Activated CD4-positive, alpha-beta T cell treated with anti-CD3 and anti-CD28 coated beads, Interleukin-2, amount 50 U/mL, for 24 hours (primary cell): ENCODE results near the gene DPM1.

Experiments
- DNase-seq, 2 donors: peaks; one replicate each; pipeline ENCODE4 v3.0.0-alpha.2; 2020; ENCODE audit warnings: low read depth in 1 of 2, low spot score in 1 of 2

DPM1 gene

DNA sequence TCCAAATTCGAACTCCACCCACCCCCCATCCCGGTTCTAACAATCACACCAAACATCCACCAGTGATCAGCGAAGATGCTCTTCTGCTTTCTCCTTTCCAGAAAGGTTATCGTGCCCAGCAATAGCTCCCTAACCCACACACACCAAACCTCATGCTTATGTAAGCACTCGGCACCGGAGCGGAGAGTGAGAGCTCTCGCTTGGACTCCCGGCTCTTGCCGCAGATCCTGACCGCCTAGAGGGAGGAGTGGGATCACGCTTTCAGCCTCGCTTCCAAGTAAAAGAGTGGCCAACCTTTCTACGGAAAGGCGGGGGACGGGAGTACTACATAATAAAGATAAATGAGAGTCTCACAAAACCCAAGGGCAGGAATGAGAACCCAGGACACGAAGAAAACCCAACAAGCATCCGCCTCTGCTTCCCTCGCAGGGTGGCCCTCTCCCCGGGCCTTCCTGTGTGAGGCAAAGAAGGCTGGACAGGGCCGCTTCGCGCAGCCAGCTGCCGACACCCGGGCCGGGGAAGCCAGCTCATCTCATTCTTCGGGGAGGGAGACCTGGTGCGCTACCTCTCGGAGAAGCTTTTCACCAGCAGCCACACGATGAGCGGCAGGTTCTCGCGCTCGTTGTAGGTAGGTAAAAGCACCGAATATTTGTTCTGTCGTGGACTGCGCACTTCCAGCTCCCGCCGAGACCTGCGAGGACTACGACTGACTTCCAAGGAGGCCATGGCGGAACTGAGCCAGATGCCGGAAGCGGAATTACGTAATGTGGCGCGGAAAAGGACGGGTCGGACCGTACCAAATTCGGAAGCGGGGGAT lies at the start of gene DPM1:
DPM1 (minus strand) TSS at position 735 of the 817 bp plus-strand sequence; CDS start at position 726, 9 bp downstream.
- peak; percentile 78 to 89 for DNase-seq

DNA sequence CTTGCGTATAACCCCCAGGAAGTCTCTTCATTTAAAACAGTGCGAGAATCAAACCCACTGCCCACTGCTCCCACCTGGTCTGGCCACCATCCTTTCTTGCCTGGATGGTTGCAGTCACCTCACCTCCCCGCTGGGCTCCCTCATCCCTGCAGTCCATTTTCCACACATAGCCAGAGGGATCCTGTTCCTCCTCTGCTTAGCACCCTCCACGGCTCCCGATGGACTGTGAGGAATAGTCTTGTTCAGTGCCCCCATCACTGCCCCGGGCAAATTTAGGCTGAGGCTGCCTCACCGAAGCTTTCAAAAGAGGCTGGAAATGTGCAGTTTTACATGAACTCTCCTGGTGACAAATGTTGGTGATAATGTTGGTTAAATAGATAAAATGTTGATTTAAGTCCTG lies 46.9 kb upstream of the DPM1 start:
- no peak for DNase-seq

DNA sequence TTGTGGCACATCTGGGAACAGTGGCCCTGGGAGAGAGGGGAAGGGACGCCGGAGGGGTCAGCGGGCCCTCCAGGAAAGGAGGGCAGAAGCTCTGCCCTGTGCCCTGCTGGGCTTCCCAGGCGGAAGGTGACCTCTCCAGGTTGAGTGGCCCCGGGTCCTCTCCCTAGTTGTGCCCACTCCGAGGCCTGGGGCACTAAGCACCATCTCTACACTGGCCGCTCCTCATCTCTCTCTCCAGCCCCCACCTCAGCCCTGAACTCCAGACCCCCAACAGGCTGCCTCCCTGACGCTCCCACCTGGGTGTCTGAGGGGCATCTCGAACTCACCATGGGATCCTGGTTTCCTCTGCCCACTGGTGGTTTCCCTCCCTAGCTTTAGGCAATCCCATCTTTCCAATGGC lies 46.4 kb upstream of the DPM1 start:
- DNase-seq = no peak

DNA sequence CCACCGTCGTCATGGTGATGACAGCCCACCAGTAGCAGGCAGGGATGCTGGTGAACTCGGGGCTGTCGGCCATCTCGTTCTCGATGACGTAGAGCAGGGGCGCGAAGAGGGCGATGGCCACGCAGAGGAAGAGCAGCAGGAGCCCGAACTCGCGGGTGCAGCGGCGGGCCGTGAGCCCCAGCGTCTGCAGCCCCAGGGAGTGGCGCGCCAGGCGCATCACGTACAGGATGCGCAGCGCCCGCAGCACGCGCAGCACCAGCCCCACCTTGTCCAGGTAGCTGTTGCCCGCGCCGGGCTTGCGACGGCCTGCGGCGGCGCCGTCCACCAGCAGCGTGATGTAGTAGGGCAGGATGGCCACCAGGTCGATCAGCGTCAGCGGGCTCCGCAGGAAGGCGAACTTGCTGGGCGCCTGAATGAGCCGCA lies 46.0 kb upstream of the DPM1 start:
- no peak for DNase-seq

DNA sequence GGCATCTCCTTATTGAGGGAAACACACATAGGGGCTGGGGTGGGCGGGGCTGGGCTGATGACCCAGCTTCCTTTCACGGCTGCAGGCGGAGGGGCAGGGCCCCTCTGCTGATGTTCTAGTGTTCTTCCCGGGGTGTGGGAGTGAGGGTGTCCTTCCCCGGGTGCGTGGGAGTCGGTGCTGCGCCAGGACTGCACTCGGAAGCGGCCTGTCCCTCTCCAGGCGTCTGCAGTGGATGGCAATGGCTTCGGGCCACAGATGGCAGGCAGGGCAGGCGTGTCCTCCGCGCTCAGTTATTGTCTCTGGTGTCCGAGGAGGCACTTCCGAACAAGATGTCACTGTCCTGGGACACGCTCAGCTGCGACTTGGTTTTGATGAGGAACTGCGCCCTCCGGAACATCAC lies 45.4 kb upstream of the DPM1 start:
- no peak for DNase-seq

DNA sequence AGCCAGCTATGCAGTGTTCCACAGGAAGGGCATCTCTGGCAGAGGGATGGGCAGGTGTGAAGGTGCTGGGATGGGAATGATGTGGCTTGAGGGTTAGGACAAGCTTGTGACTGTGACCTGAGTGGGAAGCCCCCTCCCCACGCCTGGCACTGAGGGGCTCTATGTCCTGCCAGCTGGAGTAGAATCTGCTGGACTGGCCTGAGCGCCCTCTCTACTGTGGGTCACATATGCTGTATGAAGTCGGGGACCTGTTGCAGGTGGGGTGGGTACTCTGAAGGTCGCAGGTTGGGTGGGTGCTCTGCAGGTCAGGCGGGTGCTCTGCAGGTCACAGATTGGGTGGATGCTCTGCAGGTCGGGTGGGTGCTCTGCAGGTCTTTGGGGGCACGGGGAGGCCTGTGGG lies 44.3 kb upstream of the DPM1 start:
- DNase-seq = no peak

DNA sequence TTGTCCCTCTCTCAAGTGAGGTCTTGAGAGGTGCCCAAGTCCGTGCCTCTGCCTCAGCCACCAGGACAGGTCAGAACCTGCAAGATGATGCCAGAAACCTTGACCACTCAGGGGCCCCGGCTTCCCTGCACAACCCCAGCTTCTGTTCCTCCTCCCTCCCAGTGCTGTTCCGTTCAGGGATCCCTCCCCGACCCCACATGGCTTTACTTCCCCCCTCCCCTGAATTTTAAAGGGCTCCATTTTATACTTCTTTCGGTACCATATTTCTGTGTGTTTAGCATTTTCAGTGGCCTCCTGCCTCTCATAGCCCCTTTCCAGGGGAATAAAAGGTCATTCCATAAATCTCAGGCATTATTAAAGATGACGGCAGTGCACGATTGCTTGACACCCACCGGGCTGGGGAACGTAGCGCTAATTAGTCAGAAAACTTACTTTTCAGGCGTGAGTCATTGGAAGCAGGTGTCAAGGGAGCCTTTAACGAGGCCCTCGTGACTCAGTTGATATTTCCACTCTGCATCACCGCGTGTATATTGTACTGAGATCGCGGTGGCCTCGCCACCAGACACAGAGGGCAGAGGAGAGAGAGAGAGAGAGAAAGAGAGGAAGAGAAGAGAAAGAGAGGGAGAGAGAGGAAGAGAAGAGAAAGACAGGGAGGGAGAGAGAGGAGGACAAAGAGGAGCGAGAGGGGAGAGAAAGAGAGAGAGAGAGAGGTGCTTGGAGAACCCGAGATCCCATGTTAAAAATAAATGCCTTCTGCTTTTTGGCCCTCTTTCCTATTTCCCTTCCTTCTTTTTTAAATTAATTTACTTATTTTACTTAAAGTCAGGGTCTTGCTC lies 43.3 kb upstream of the DPM1 start:
- DNase-seq = no peak

DNA sequence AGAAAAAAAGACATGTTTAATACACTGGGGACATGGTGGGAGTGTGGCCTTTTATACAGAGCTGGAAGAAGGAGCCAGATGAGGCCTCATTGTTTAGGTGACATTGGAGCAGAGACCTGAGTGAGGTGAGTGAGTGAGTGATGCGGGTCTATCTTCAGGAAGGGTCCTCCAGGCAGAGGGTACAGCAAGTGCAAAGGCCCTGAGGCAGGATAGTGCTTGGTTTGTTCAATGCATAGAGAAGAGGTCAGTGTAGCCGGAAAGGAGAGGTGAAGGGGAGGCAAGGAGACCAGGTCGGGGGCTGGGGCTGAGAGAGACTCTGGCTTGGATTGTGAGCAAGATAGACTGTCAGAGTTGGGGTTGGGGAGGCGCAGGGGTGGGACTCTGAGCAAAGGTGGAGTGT lies 41.0 kb upstream of the DPM1 start:
- DNase-seq = no peak

DNA sequence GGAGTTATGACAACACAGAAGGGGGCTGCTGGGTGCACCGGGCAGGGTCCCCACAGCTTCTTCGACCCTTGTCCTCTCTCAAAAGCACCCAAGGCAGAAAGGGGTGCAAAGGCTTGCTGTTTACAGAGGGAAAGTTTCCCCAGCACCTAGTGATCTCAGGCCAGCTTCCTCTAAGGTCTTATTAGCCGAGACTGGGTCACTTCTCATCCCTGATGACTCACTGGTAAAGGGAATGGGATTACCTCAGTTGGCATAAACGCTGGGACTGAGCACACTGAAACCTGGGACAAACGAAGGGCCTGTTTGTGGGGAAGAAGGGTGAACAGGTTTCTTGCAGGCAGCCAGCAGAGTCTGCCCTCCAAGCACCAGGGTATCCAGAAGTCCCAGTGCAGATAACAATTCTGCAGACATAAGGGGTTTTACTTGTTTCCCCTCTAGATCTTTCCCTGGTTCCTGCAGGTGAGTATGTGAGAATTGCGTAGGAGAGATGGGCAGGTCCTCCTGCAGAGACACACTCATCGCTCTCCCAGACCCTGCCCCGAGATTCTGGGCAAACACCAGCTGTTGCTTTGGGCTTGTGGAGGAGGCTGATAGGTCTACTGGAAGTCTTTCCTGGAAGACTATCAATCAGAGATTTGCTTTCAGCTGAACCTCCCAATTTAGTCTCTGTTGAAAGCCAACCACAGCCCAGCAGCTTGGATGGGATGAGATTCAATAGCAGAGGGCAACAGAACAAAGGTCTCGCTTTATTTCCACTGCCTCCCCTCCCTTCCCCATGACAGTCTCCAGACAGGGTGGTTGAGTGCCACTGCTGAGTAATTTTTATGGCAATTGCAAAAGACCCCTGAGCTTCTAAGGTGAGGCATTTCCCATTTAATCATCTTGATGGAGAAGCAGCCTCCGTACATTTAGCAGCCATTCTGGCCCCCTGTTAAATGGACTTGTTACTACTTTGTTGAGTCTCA lies 38.9 kb upstream of the DPM1 start:
- DNase-seq = no peak

DNA sequence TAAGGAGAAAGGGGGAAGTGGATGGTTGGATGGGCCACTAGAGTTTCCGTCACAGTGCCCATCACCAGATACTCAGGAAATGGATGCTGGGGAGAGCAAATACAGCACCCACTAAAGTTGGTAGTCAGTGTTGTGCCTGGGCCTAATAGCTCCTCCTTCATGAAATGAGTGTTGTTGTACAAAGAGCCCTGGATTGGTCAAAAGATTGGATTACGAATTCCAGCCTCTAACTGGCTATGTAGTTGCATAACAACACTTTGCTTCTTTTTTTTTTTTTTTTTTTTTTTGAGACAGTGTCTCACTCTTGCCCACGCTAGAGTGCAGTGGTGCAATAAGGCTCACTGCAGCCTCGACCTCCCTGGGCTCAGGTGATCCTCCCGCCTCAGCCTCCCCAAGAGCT lies 37.2 kb upstream of the DPM1 start:
- no peak for DNase-seq

DNA sequence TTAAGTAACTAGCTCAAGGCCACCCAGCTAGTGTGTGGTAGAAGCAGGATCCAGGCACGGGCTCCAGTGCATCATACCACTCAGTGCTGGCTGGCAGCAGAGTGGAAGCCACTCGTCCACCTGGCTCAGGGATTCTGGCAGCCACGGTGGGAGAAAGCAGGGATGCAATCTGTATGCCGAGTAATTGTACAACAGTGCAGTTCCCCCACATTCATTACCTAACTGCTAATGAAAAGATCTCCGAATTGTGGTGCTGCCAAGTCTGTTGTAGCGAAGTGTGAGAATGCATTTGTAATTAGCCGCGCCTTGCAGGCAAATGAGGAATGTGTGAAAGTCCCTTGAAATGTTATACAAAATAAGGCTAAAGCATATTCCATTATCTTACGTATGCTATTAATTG lies 35.5 kb upstream of the DPM1 start:
- DNase-seq = no peak

DNA sequence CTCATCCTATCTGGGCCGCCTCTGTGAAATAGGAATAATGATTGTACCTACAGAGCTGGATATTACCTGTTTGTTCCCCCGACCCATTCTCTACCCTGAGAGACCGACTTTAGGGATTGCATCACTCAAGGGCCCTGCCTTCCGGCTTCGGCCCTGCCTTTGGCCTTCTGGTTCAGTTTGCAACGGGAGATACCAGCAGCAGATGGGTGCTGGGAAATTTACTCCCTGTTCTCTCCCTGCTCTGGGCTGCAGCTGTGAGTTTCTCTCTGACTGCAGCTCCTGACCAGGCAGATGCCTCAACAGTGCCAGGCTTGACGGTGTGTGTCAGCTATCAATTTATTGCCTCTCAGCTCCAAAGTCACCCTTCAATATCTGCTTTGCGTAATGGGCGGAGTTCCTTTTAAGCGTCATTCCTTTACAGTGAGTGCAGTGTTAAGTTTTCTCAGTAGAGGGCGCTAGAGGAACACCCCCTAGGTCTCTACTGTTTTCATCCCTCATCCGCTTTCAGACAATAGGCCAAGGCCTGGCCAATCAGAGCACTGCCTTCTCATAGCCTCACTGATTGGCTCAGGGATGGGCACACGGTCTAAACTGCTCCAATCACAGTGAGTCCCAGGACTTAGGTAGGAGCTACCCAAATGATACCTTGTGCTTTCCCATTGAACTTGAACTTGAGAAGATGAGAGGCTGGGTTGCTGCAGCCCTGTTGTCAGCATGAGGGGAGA lies 34.6 kb upstream of the DPM1 start:
- peak in 1 of 2 donors; percentile 43 for DNase-seq

DNA sequence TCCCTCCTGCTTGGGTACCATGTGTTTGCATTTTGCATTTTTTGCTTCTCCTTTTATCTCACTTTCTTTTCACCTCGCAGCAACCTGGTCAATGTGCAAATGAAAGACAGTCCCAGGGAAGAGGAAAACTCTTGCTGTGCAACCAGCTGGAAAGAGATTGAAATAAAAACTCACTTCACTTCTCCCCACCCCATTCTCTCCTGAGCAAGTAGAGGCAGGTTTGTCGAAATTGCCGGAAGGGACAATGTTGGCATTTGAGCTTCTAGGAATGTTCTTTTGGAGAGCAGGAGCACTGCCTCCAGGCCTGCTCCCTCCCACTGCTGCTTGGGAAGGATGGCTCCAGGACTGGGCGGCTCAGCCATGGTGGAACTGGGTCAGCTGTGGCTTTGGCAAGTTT lies 34.0 kb upstream of the DPM1 start:
- DNase-seq = no peak

DNA sequence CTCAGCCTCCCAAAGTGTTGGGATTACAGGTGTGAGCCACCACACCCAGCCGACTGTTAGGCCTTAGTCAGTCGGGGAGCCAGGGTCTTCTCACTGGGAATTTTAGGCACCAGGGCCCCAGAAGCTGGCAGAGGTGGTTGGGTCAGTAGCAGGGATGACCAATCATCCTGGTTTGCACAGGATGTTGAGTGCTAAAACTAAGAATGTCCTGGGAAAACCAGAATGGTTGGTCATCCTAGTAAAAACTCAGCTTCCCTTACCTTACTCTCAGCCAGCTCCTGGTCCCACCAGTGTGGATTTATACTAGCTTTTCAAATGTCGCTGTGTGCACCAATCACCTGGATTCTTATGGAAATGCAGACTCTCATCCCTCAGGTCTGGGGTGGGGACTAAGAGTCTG lies 32.7 kb upstream of the DPM1 start:
- DNase-seq = no peak

DNA sequence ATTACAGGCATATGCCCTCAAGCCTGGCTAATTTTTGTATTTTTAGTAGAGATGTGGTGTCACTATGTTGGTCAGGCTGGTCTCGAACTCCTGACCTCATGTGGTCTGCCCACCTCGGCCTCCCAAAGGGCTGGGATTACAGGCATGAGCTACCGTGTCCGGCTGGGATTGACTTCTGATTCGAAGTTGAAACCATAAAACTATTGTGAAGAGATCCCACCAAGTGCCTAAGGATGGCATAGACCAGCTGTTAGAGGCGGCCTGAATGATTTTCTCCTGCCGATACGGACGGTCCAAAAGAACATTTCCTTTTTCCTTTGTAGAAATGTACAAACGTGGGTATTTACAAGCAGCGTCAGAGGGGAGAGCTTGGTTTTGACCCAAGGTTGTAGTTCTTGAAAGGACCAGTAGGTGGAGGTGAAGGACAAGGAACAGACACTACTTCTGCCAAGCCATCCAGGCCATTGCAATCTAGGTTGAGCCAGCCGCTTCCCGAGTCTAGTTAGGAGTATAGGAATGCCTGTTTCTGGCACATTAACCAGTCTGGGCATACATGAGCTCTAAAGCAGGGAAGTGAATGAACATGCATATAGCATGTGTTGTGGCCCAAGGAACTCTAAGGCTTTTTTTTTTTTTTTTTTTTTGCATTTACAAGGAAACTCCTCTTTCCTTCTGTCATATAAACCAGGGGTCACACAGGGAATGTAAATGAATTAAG lies 29.3 kb upstream of the DPM1 start:
- DNase-seq = peak; percentile 28 to 69

DNA sequence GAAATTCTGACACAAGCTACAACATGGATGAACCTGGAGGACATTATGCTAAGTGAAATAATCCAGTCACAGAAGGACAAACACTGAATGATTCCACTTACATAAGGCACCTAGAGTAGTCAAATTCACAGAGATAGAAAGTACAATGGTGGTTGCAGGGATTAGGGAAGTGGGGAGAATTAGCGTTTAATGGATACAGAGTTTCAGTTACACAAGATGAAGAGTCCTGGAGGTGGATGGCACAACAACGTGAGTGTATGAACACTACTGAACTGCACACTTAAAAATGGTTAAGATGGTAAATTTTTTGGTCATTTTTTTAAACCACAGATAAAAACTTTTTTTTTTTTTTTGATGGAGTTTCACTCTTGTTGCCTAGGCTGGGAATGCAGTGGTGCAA lies 25.0 kb upstream of the DPM1 start:
- DNase-seq = no peak

DNA sequence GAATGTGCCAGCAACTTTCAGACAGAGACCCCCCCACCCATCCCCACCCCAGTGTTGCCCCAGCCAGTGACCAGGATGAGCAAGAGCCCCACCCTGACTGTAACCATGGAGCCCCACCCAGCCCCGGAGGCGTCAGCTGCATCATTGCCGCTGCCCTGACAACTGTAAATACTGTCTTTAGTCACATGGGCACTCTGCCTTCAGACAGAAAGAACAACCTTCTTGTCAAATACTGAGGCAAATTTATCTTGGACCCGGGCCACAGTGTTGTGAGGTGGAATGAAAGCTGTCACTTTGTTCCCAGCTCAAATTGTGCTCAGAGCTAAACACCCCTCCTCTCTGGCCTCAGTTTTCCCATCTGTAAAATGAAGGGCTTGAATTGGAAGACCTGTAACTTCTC lies 24.0 kb upstream of the DPM1 start:
- DNase-seq = no peak

DNA sequence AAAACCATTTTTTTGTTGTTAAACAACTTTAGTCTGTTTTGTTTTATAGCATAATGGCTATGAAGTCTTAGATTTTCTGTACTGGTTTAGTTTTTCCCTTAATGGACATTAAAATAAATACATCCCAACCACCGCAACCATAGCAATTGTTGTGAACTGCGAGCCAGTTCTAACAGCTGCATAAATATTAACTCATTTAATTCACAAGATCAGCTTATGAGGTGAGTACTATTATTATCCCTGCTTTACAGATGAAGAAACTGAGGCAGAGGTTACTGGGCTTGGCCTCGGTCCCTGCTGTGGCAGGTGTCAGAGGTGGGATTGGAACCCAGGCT lies 23.3 kb upstream of the DPM1 start:
- no peak for DNase-seq

DNA sequence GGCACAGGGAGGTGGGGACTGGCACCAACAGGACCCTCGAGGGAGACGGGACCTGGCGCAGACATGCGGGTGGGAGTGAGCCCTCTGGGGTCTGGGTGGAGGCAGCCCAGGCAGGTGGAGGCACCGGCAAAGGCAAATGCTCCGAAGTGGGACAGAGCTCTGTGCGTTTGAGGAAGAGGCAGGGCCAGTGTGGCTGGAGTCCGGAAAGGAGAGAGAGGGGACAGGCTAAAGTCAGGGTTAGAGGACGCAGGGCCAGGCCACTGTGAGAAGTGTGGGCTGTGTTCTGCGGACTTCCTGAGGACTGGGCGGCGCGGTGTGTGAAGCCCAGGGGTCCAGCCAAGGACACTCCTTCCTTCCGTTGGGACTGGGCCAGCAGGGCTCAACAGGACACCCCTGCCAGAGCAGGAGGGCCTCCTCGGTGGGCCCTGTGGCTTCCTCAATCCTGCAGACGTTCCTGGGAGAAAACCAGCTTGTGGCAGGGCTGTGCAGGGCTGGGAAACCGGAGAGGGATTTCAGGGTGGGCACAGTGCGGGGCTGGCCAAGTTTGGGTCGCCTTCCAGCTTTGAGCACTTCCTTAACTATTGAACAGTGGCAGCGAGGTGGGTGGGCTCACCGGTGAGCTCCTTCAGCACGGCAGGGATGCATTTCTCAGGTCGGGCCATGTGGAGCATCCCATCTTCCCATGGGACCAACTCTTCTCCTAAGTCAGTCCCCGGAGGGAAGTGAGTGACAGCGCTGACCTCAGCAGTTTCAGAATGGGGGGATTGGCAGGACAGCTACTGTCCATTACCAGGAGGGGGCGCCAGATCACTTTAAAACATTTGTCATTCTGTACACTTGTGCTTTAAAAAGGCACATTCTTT lies 22.8 kb upstream of the DPM1 start:
- DNase-seq = peak; percentile 29 to 64
